ENCODE measurements around the gene SREBF1.

Gene SREBF1

DNA sequence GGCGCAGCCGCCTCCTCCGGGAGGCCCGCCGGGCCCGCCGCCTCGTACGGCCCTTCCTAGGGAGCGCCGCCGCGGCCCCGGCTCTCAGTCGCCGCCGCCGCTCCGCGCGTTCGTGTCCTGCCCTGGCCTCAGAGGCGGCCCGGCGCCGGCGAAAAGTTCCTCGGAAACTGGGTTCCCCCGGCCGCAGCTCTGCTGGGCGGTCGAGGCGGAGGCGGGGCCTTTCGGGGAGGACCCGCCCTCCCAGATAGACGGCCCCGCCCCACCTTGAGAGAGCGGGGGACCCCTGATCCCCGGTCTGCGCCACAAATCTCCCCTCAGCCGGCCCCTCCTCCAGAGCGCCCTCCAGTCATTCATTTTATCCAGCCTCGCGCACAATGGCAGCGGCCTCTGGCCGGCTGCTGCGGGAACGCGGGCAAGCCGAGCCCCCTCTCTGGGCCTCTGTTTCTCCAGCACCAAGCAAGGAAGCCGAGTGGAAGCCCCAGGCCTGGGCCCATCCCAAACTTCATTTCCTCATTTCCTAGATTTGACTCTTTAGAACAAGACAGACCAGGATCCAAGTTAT is at the start of gene SREBF1:
SREBF1 (minus strand) TSS at position 169 of the 562 bp plus-strand sequence. CDS start 169 bp downstream, outside the sequence.
- H3K27ac Mint-ChIP-seq: peak within 1 kb of the TSS; percentile 98
- H3K27me3 Mint-ChIP-seq: no peaks in the 10 kb centered on the region
- no peaks in the 10 kb centered on the region for H3K9me3 Mint-ChIP-seq
- peaks cover 72% of the 10 kb centered on the region for H3K4me1 Mint-ChIP-seq
- peak within 1 kb of the TSS; percentile 92 for H3K4me3 Mint-ChIP-seq
- no peaks in the 10 kb centered on the region for H3K36me3 Mint-ChIP-seq

DNA sequence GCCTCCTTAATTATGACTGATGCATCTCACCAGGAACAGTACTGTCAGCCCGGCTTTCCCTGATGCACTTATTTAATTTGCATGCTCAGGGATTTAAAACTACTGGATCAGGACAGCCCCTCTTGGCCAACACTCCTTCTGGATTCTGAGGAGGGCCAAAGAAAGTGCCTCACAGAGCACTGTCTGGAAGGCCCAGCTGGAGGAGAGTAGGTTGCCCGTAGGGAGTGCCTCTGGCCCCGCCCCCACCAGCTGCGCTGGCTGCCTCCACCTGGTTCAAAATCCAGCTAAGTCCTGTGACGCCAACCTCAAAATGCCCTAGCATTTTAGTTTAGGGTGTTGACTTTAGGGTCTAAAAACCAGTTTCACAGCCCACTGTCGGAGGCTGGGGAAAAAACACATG is 49.4 kb upstream of the SREBF1 start:
- Mint-ChIP-seq H3K9me3 (no peaks in the 10 kb centered on the region), H3K4me1 (peaks cover 3% of the 10 kb centered on the region), H3K27me3 (no peaks in the 10 kb centered on the region), H3K4me3 (no peak overlapping the region), H3K27ac (no peak overlapping the region), H3K36me3 (no peaks in the 10 kb centered on the region)

DNA sequence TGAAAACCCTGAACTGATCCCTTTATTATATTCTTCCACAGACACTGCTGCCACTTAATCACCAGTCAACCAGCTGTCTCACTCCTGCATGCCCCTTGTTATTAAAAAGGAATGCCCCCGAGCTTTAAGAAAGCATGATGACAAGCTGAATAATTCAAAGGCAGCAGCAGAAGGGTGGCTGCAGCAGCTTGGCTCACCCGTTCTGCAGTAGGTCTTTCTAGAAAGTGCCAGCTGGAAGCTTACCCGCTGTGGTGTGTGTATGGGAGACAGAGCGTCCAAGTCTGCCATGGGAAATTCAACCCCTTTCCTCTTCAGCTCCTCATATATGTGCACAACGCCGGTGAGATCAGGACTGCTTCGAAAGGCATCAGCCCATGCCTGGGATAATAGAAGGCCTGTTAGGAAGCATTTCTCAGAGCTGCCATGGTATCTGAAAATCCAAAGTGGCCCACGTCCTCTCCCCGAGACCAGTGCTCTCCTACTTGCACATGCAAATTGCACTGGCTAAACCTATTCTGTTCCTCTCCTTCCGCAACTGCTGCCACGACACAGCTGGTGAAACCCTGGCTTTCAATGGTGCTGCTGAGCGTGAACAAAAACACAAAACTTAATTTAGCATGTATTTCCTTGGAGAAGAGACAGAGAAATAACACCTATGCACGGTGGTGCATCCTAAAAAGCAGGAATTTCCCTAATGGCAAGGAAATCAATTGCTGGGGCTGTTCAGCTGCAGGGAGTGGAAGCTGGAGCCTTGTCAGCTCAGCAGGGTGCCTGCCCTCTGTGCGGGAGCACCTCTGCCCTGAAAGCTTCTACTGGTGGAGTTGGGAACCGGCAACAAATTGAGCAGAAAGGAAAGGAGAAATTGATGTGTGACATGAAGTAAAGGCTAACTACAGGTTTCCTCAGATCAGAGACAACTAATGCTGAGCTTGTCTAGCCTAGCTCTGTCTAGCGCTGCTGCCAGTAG is 47.9 kb upstream of the SREBF1 start:
- Mint-ChIP-seq H3K36me3 (peaks cover 2% of the 10 kb centered on the region), H3K4me3 (no peak overlapping the region), H3K9me3 (no peaks in the 10 kb centered on the region), H3K27me3 (no peaks in the 10 kb centered on the region), H3K27ac (no peak overlapping the region), H3K4me1 (no peaks in the 10 kb centered on the region)

DNA sequence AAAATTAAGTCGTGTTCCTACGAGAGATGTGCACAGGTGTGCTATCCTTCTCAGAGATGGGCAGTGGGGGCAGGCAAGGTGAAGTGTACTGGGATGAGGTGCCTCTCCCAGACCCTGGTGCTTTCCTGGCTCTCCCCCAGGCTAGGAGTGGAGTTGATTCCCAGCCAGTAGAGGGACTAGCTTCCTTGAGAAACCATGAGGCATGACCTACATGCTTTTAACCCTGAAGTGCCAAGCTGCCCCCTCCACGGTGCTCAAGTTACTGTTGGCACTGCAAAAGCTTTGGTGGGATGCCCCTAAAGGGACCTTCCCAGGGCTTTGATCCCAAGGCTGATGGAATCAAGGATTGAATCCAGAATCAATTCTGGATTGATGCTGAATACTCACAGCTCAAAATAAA is 47.0 kb upstream of the SREBF1 start:
- Mint-ChIP-seq H3K4me3 (no peak overlapping the region), H3K9me3 (no peaks in the 10 kb centered on the region), H3K4me1 (no peaks in the 10 kb centered on the region), H3K27ac (no peak overlapping the region), H3K36me3 (peaks cover 2% of the 10 kb centered on the region), H3K27me3 (no peaks in the 10 kb centered on the region)

DNA sequence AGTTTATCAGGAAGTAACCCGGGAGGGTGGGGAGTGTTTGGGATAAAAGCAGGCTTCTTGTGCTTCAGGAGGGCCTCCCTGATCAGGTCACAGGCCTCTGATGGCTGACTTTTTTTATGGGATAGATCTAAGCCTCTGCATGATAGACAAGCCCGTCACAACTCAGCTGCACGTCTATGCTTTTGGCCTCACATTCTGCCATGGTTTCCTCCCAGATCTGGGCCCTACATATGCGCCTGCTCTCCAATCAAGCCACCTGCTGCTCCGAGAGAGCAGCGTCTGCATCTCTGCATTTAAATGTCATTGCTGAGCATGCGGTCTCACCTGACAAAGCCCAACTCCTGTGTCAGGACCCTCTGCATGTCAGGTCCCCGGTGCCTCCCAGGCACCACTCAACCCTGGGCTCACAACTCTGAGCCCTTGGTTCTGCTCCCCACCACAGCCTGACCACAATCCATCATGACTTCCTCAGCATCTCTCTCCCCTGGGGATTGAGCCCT is 45.3 kb upstream of the SREBF1 start:
- H3K4me1 Mint-ChIP-seq: no peaks in the 10 kb centered on the region
- H3K27me3 Mint-ChIP-seq: no peaks in the 10 kb centered on the region

DNA sequence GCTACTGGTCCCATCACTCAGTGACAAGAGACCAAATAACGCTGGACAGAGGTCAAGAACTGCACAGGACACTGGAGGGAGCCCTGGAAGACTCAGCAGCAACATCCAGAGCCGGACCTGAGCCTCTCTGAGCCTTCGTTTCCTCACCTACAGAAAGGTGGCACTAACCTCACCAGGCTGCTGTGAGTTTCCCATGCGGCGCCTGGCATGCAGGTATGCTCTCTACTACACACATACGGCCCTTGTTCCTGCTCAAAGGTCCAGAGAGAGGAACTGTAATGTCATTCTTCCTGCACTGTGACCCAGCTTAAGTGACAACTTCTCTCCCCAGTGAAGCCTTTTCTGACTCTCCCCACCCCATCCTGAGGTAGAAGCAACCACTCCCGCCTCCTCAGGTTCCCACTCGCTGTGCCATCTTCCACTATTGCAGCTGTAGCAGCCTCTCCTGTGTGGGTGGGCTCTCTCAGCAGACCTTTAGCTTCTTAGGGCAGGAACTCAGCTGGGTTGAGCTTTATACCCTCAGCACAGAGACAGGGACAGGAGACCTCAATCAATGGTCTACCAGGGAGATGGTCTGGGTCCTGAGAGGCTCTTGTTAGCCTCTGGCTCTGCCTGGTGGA is 43.9 kb upstream of the SREBF1 start:
- Mint-ChIP-seq H3K36me3 (peaks cover 2% of the 10 kb centered on the region), H3K4me1 (no peaks in the 10 kb centered on the region), H3K9me3 (no peaks in the 10 kb centered on the region), H3K27me3 (no peaks in the 10 kb centered on the region), H3K27ac (no peak overlapping the region), H3K4me3 (no peak overlapping the region)

More for the DNA sequence above, 45.3 kb upstream of the SREBF1 start:
- H3K36me3 Mint-ChIP-seq: peaks cover 2% of the 10 kb centered on the region
- H3K9me3 Mint-ChIP-seq: no peaks in the 10 kb centered on the region
- no peak overlapping the region for H3K27ac Mint-ChIP-seq
- H3K4me3 Mint-ChIP-seq: no peak overlapping the region

DNA sequence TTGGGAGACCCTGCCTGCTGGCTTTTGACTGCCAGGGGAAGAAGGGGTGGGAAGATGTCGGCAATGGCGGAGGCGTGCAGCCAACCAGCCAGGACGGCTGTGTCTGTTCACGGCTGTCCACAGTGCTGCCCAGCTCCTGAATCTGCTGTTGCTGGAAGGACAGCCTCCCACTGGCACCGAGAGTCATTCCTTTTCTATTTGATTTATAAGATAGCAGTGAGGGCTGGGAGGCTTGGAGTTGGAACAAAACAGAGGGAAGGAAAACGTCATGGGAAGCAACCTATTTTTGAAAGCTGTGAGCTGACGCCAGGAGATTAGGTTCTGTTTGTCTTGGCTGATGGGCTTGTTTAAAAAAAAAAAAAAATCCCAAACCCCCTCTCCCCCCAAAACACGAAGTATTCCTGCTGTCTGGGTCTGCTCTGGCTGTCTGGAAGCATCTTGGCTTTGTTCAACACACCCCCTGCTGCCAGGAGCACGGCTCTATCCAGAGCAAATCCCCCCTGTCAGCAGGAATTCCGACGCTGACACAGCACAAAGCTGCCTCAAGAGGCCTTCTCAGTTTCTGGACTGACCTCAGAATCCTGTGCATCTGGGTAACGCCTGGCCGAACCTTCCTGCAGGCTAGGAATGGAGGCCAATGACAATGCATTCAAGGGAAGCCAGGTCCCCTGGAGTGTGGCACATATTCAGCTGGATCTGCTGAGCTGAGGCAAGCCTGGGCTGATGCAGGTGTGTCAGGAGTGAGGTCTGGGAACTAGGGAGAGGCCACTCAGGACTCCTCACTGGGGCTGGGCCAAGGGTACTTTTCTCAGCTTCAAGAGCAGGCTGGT is 41.0 kb upstream of the SREBF1 start:
- no peak overlapping the region for H3K27ac Mint-ChIP-seq
- H3K4me3 Mint-ChIP-seq: no peak overlapping the region
- no peaks in the 10 kb centered on the region for H3K9me3 Mint-ChIP-seq
- peaks cover 2% of the 10 kb centered on the region for H3K36me3 Mint-ChIP-seq
- H3K4me1 Mint-ChIP-seq: no peaks in the 10 kb centered on the region
- no peaks in the 10 kb centered on the region for H3K27me3 Mint-ChIP-seq

DNA sequence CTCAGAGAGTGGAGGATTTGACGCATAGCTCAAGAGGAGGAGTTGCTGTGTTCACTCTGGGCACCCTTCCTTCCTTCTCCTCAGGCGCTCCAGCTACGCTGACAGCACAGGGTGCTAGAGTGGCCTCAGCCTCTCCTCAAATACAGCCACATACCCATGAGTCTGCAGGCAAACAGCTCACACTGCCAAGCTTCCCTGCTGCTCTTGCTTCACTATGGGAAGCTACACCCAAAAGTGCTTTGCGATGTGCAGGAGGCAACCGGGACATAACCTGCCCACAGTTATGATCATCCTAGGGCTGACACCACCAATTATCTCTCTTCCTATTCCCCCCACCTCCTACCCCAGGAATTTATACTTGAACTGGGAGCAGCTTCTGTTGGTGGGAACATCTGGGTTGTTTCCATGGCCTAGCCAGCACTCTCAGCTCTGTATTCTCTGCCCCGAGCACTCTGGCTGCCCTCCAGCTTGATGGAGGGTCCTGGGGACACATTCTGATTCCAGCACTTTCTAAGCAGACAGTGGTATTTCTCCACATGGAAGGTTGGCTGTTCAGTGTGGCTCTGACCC is 40.3 kb upstream of the SREBF1 start:
- Mint-ChIP-seq H3K36me3 (peaks cover 2% of the 10 kb centered on the region), H3K4me1 (no peaks in the 10 kb centered on the region), H3K9me3 (no peaks in the 10 kb centered on the region), H3K27ac (no peak overlapping the region), H3K4me3 (no peak overlapping the region), H3K27me3 (no peaks in the 10 kb centered on the region)

DNA sequence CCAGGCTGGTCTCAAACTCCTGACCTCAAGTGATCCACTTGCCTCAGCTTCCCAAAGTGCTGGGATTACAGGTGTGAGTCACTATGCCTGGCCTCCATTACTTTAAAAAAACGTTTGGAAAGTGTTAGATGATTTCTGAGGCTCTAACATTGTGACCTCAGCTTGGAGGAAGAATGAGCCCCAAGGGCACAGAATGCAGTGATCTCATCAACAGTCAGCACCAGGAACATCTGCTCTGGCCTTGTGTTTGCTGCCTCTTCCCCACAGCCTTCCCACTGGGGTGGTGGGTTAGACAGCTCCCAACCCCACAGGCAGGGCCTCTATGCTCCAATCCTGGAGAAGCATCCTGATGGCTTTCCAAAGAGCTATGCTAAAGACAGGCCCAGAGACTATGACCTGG is 37.7 kb upstream of the SREBF1 start:
- no peak overlapping the region for H3K4me3 Mint-ChIP-seq
- no peak overlapping the region for H3K27ac Mint-ChIP-seq
- no peaks in the 10 kb centered on the region for H3K36me3 Mint-ChIP-seq
- no peaks in the 10 kb centered on the region for H3K27me3 Mint-ChIP-seq
- H3K4me1 Mint-ChIP-seq: no peaks in the 10 kb centered on the region
- no peaks in the 10 kb centered on the region for H3K9me3 Mint-ChIP-seq

DNA sequence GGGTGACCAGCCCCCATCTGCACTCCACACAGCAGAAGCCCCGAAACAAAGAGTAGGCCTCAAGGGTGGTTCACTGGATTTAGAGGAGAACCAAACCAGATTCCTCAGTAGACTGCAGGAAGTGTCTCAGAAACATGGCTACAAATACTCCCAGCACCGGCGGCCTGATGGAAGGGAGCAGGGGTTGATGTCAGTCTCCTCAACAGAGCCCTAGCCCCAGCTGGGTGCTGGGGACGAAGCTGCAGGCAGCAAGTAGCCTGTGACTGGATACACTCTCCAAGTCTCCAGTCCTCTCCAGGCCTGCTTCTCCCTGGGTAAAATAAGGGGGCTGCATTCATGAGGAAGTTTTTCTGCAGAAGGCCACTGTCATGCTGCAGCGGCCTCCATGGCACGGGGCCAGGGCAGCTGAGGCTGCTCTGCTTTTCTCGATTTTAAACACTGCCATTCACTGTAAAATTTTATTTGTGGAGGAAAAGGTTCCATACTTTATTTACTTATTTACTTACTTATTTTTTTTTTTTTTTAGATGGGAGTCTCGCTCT is 36.7 kb upstream of the SREBF1 start:
- Mint-ChIP-seq H3K27ac (no peak overlapping the region), H3K27me3 (no peaks in the 10 kb centered on the region), H3K36me3 (no peaks in the 10 kb centered on the region), H3K4me1 (no peaks in the 10 kb centered on the region), H3K4me3 (no peak overlapping the region), H3K9me3 (no peaks in the 10 kb centered on the region)

DNA sequence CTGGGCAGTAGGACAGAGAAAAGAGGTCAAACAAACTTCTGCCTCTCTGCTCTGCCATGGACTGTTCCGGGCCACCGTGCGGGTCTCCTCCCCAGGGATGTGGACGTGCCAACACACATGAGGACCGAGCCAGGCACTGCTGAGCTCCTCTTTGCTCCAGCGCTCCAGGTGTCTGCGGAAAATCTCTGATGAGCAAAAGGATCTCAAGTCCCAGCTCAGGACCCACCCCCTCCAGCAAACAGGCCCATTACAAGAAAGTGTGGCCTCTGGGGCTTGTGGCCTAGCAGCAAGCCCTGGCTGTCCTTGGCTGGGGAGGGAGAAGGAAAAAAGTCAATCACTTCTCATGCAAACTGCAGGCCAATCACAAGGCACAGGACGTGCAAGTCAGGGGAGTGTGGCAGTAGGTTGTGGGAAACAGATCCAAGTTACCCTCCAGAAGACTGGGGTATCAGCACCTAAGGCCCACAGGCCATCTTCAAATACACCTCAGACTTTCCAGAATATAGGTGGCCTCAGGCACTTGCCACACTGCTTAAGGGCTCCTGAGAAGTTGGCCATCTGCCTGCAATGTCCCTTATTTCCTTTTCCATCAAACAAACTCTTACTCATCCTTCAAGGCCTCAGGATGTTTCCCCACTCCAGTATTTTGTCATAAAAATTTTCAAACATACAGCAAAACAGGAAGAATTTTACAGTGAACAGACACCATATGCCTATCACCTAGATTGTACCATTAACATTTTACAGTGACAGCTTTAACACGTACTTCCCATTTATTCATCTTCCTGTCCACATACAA is 36.0 kb upstream of the SREBF1 start:
- Mint-ChIP-seq H3K36me3 (no peaks in the 10 kb centered on the region), H3K27me3 (no peaks in the 10 kb centered on the region), H3K4me3 (no peak overlapping the region), H3K4me1 (no peaks in the 10 kb centered on the region), H3K9me3 (no peaks in the 10 kb centered on the region), H3K27ac (peak overlapping the region; percentile 63)

DNA sequence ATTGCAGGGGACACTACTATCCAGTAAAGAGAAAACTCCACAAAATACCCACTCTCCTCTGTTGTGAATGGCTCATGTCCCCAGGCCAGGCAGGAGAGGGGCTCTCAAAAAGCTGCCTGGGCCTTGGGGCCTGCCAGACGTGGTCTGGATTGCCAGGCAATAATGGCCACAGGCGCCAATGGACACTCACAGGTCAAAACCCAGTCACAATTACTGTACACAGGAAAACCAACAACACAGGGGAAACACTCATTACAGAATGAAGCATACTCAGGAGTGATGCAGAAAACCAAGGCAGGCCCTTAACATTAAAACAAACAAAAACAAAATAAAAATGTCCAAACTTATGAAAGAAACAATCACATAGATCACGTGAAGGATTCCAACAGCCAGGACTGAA is 35.1 kb upstream of the SREBF1 start:
- H3K27ac Mint-ChIP-seq: no peak overlapping the region
- no peaks in the 10 kb centered on the region for H3K9me3 Mint-ChIP-seq
- H3K27me3 Mint-ChIP-seq: no peaks in the 10 kb centered on the region
- H3K4me3 Mint-ChIP-seq: no peak overlapping the region
- H3K36me3 Mint-ChIP-seq: no peaks in the 10 kb centered on the region
- H3K4me1 Mint-ChIP-seq: no peaks in the 10 kb centered on the region

DNA sequence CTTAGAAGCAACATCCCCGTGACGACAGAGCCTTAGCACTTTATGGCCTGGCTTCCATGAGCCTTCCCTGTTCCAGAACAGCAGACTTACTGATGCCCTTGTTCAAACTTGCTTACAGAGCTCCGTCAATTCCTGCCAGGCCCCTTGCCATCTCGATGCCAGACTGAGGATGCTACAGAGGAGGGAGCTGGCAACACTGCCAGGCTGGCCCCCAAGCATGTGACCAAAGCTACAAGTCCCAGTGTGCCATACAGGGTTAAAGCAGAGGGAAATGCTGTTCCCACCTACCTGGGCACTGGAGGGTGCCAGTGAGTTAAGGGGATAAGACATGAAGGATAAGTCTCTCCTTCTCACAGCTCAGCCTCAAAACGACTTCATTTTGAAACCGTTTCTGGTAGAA is 33.5 kb upstream of the SREBF1 start:
- no peak overlapping the region for H3K4me3 Mint-ChIP-seq
- no peaks in the 10 kb centered on the region for H3K9me3 Mint-ChIP-seq
- H3K27me3 Mint-ChIP-seq: no peaks in the 10 kb centered on the region
- H3K36me3 Mint-ChIP-seq: no peaks in the 10 kb centered on the region
- H3K27ac Mint-ChIP-seq: no peak overlapping the region
- H3K4me1 Mint-ChIP-seq: no peaks in the 10 kb centered on the region
